ENCODE data around the gene MTNR1B.

MTNR1B gene

DNA sequence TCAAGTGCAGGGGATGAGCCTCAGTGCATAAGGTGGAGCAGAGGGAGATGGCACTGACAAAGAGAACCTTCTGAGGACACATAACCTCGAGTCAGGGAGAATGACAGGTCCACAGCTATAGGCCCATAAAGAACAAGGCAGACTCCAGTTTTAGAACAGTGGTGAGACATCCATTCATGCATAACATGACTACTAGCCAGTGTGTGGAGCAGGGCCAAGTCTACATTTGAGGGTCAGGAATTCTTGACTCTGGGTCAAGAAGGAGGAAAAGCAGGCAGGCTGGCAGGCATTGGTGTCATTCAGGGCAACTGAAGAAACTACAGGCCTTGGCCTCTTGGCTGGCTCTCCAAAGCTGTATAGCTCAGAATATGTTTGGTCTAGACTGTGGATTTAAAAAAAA lies 54.9 kb downstream of the MTNR1B start:
- H3K36me3 ChIP-seq: no peaks in the 10 kb centered on the region
- TF ChIP-seq, protein P1, sequence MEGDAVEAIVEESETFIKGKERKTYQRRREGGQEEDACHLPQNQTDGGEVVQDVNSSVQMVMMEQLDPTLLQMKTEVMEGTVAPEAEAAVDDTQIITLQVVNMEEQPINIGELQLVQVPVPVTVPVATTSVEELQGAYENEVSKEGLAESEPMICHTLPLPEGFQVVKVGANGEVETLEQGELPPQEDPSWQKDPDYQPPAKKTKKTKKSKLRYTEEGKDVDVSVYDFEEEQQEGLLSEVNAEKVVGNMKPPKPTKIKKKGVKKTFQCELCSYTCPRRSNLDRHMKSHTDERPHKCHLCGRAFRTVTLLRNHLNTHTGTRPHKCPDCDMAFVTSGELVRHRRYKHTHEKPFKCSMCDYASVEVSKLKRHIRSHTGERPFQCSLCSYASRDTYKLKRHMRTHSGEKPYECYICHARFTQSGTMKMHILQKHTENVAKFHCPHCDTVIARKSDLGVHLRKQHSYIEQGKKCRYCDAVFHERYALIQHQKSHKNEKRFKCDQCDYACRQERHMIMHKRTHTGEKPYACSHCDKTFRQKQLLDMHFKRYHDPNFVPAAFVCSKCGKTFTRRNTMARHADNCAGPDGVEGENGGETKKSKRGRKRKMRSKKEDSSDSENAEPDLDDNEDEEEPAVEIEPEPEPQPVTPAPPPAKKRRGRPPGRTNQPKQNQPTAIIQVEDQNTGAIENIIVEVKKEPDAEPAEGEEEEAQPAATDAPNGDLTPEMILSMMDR (IDR thresholded peaks at IDR 0.05; ENCODE audit: low read depth, low read length): no peak
- no peak overlapping the region for H3K27ac ChIP-seq

DNA sequence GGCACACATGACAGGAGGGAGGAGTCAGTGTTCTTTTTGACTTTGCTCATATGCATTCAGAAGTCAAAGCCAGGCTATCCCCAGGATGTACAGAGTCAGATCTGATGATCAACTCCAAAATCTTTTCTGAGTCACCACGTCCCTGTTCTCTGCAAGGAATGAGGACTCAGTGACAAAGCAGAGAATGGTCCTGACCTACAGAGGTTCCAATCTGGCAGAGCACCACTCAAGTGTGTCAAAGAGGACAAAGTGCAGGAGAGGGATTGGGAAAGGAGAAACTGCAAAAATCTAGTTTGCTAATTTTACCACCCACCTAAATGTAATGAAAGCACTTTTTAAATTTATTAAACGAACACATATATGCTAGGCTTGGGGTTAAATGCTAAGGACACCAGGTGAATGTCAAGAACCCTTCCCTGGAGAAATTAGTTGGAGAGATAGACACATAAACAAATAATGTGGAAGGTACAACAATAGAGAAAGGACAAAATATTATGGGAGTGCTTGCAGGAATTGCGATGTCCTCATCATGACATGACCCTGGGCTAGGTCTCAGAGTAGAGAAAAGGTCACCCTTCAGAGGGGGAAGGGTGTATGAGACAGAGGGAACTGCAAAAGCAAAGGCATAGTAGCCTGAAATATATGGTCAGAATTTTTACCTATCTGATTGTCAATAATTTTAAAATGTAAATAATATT lies 56.3 kb downstream of the MTNR1B start:
- Histone ChIP-seq H3K9me3 (ENCODE audit: severe bottlenecking) (no peaks in the 10 kb centered on the region), H3K27me3 (ENCODE audit: insufficient read depth, low read depth, severe bottlenecking) (no peaks in the 10 kb centered on the region), H3K4me3 (ENCODE audit: low read depth, low read length) (no peak overlapping the region), H3K27ac (no peak overlapping the region), H3K36me3 (no peaks in the 10 kb centered on the region)
- TF ChIP-seq, protein P1 (IDR thresholded peaks at IDR 0.05; ENCODE audit: low read depth, low read length): no peak
- DNase-seq: no peak

More for the DNA sequence above, 54.9 kb downstream of the MTNR1B start:
- DNase-seq: no peak
- Histone ChIP-seq H3K27me3 (ENCODE audit: insufficient read depth, low read depth, severe bottlenecking) (no peaks in the 10 kb centered on the region), H3K4me3 (ENCODE audit: low read depth, low read length) (no peak overlapping the region), H3K9me3 (ENCODE audit: severe bottlenecking) (no peaks in the 10 kb centered on the region)

DNA sequence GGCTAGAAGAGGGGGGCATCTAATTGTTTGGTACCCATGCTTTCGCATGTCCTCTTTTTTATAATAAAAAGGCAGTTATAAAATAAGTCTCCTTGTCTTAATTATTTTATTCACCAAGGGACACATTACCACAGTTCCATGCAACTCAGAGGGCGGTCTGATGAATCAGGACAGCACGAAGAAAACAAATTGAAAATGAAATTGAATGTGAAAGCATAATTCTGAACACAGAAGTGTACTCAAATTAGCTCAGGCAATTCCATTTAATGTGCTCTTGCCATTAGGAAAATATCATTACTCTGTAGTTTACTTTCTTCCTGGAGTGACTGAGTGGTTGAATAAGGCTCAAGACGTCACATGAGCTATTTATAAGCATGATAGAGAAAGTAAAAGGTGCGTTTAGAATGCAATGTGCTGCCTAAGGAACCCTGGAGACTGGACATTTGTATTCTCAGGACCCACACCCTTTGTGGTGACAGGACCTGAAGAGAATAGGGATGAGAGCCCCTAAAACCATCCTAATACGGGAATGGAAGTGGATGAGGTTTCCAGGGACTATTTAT lies 59.6 kb downstream of the MTNR1B start:
- TF ChIP-seq, protein P1 (IDR thresholded peaks at IDR 0.05; ENCODE audit: low read depth, low read length): no peak
- H3K9me3 ChIP-seq (ENCODE audit: severe bottlenecking): no peaks in the 10 kb centered on the region
- no peak overlapping the region for H3K4me3 ChIP-seq (ENCODE audit: low read depth, low read length)
- no peaks in the 10 kb centered on the region for H3K27me3 ChIP-seq (ENCODE audit: insufficient read depth, low read depth, severe bottlenecking)
- H3K36me3 ChIP-seq: no peaks in the 10 kb centered on the region
- H3K27ac ChIP-seq: no peak overlapping the region
- no peak for DNase-seq

DNA sequence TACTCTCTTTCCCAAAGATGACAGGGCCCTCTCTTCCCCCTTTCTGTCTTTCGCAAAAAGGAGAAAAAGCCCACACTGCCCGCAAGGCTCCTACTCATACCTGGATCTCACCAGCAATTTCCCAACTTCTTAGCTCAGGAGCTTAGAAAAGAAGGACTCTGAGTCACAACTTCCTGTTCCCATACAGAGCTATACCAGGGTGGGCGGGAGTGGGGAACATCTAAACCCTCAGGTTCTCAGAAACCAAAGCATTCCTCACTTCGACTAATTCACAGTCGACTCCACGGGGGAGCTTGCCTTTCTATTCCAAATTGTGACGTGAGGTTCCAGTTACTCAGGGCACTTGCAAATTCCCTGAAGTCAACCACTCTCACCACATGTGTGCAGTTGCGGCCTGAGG lies 61.9 kb downstream of the MTNR1B start:
- Histone ChIP-seq H3K9me3 (ENCODE audit: severe bottlenecking) (no peaks in the 10 kb centered on the region), H3K27me3 (ENCODE audit: insufficient read depth, low read depth, severe bottlenecking) (no peaks in the 10 kb centered on the region), H3K36me3 (no peaks in the 10 kb centered on the region), H3K27ac (no peak overlapping the region), H3K4me3 (ENCODE audit: low read depth, low read length) (no peak overlapping the region)
- DNase-seq: no peak
- TF ChIP-seq, protein P1 (IDR thresholded peaks at IDR 0.05; ENCODE audit: low read depth, low read length): no peak
